ENCODE data around the gene MACROD1.

DNA sequence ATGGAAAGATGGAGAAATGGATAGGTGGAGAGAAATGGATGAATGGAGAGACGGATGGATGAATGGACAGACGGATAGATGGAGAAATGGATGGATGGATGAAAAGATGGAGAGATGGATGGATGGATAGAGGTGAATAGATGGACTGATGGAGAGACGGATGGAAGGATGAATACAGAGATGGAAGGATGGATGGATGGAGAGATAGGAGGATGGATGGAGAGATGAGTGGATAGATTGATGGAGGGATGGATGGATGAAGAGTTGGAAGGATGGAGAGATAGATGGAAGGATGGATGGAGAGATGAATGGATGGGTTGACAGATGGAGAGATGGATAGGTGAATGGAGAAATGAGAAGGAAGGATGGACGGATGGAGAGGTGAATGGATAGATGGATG, 66.5 kb downstream of the MACROD1 start:
- TF ChIP-seq CTCF (IDR thresholded peaks at IDR 0.05 in 8 of 11, conservative IDR thresholded peaks at IDR 0.05 in 3 of 11) (no peak), POLR2A (IDR thresholded peaks at IDR 0.05) (no peak), POLR2AphosphoS5 (IDR thresholded peaks at IDR 0.05) (no peak)

All from spleen (tissue), 7 donors.